Muscle layer of duodenum (tissue), 2 donors: ENCODE measurements around the gene PSMA8.
"Not testable (repeated sequence)": the region's sequence is repeated elsewhere in the genome, so short reads cannot be mapped to it uniquely, and the experiment has no call there.

Experiments used
- H3K27ac ChIP-seq: one replicate; pipeline ENCODE4 v1.7.0; 2013; ENCODE audit warnings: mild to moderate bottlenecking, low read length
- H3K27me3 ChIP-seq: one replicate; pipeline ENCODE4 v1.7.0; 2013; ENCODE audit warnings: low read depth, mild to moderate bottlenecking, control low read depth, low read length
- H3K36me3 ChIP-seq, 2 donors: one replicate each; pipeline ENCODE4 v1.7.0; 2013; ENCODE audit warnings: low read length in 2 of 2, control low read depth in 1 of 2, mild to moderate bottlenecking in 1 of 2; ENCODE audit not compliant: insufficient read depth in 2 of 2, control insufficient read depth in 1 of 2
- H3K4me1 ChIP-seq, 2 donors: one replicate each; pipeline ENCODE4 v1.7.0; 2013; ENCODE audit warnings: low read length in 2 of 2, mild to moderate bottlenecking in 2 of 2, control low read depth in 1 of 2, moderate library complexity in 1 of 2; ENCODE audit not compliant: insufficient read depth in 2 of 2, control insufficient read depth in 1 of 2
- H3K4me3 ChIP-seq, 2 donors: one replicate each; pipeline ENCODE4 v1.7.0; 2013; ENCODE audit warnings: low read length in 2 of 2, low read depth in 1 of 2, mild to moderate bottlenecking in 1 of 2
- H3K9me3 ChIP-seq, 2 donors: one replicate each; pipeline ENCODE4 v1.7.0; 2013; ENCODE audit warnings: low read length in 2 of 2, control low read depth in 1 of 2, mild to moderate bottlenecking in 1 of 2; ENCODE audit not compliant: control insufficient read depth in 1 of 2
- donor health status: healthy.

The PSMA8 gene

DNA sequence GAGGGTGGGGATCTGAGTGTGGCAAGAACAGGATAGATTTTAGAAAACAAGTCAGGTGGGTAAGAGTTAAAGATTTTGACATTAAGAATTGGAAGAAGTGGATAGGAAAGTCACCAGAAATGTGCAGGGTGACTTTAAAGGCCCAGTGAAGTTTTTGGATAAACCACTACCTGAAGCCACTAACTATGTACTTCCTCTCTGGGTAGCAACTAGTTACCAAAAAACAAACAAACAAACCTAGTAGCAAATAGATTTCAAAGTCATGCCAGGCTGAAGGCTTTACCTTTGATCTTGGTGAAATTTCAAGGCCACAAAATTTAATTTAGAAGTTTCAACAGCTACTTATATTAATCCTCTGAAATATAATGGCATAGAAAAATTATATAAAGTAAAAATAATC is 42.5 kb downstream of the PSMA8 start:
- H3K4me1 ChIP-seq: no peaks in the 10 kb centered on the region
- no peaks in the 10 kb centered on the region for H3K27me3 ChIP-seq
- no peaks in the 10 kb centered on the region for H3K36me3 ChIP-seq
- H3K4me3 ChIP-seq: no peak overlapping the region
- no peak overlapping the region for H3K27ac ChIP-seq
- no peaks in the 10 kb centered on the region for H3K9me3 ChIP-seq

DNA sequence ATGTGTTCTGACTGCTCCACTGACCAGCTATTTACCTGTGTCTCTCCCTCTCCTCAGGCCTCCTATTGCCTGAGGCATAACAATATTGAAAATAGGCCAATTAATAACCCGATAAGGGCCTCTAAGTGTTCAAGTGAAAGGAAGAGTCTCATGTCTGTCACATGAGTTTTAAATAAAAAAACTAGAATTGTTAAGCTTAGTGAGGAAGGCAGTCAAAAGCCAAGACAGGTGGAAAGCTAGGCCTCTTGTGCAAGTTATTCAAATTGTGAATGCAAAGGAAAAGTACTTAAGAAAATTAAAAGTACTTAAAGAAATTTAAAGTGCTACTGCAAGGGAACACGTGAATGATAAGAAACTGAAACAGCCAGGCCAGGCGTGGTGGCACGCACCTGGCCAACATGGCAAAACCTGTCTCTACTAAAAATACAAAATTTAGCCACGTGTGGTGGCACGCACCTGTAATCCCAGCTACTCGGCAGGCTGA is 47.7 kb downstream of the PSMA8 start:
- H3K9me3 ChIP-seq: no peaks in the 10 kb centered on the region
- no peaks in the 10 kb centered on the region for H3K27me3 ChIP-seq
- H3K4me1 ChIP-seq: no peaks in the 10 kb centered on the region
- no peak overlapping the region for H3K4me3 ChIP-seq
- H3K36me3 ChIP-seq: no peaks in the 10 kb centered on the region
- no peak overlapping the region for H3K27ac ChIP-seq

DNA sequence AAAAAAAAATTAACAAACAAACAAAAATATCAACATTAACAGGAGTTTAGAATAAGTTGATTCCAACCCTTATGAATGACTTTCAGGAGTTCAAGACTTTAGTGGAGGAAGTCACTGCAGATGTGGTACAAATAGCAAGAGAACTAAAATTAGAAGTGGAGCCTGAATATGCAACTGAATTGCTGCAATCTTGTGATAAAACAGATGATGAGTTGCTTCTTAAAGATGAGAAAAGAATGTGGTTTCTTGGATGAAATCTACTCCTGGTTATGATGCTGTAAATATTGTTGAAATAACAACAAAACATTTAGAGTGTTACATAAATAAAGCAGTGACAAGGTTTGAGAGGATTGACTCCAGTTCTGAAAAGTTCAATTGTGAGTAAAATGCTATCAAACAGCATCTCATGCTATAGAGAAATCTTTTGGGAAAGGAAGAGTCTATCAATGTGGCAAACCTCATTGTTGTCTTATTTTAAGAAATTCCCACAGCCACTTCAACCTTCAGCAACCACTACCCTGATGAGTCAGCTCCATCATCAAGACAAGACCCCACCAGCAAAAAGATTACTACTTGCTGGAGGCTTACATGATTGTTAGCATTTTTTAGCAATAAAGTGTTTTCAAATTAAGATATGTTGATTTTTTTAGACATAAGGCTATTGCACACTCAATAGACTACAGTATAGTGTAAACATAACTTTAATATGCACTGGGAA is 49.9 kb downstream of the PSMA8 start:
- no peak overlapping the region for H3K4me3 ChIP-seq
- H3K27ac ChIP-seq: no peak overlapping the region
- no peaks in the 10 kb centered on the region for H3K4me1 ChIP-seq
- no peaks in the 10 kb centered on the region for H3K27me3 ChIP-seq
- H3K9me3 ChIP-seq: no peaks in the 10 kb centered on the region
- no peaks in the 10 kb centered on the region for H3K36me3 ChIP-seq

DNA sequence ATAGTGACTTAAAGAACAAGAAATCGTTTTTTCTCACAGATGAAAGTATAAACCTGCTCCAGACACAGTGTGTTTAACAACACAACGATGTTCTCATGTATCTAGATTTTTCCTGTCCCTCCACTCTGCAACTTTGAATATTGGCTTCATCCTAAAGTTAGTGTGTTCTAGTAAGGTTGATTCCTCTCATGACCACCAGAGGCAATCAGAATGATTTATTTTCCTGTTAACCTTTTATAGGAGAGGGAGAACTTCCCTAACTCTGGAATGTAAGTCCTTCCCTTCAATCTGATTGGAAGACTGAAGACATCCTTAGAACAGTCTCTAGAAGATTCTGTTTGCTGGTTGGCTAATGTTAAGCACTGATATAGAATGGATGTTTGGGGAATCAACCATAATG is 51.6 kb downstream of the PSMA8 start:
- Histone ChIP-seq H3K4me1 (no peaks in the 10 kb centered on the region), H3K4me3 (no peak overlapping the region), H3K27ac (no peak overlapping the region), H3K36me3 (no peaks in the 10 kb centered on the region), H3K27me3 (no peaks in the 10 kb centered on the region), H3K9me3 (no peaks in the 10 kb centered on the region)

DNA sequence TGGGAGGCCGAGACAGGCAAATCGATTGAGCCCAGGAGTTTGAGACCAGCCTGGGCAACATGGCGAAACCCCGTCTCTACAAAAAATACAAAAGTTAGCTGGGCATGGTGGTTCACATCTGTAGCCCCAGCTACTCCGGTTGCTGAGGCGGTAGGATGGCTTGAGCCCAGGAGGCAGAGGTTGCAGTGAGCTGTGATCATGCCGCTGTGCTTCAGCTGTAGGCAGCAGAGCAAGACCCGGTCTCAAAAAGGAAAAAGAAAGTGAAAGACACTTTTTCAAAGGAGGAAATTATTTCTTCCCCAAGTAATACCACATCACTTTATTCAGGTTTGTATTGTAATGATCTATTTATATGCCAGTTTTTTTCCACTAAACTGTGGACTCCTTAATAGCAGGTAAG is 56.8 kb downstream of the PSMA8 start:
- H3K9me3 ChIP-seq: no peaks in the 10 kb centered on the region

DNA sequence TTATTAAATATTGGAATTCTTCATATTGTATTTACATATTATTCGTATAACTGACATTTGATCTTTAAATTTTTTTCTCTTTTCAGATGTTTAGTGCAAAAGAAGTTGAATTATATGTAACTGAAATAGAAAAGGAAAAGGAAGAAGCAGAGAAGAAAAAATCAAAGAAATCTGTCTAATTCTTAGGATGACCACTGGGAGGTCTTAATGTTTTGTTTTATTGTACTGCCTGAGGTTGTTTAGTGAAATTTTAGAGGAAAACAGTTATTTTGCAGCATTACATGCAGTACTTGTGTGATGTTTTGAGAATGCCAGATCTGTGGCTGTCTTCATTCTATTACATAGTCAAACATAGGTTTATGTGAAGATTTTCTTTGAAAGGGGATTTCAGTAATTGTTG is 58.6 kb downstream of the PSMA8 start:
- H3K36me3 ChIP-seq: no peaks in the 10 kb centered on the region
- no peak overlapping the region for H3K4me3 ChIP-seq
- no peaks in the 10 kb centered on the region for H3K4me1 ChIP-seq
- no peaks in the 10 kb centered on the region for H3K9me3 ChIP-seq
- no peak overlapping the region for H3K27ac ChIP-seq
- H3K27me3 ChIP-seq: no peaks in the 10 kb centered on the region

More for the DNA sequence above, 56.8 kb downstream of the PSMA8 start:
- Histone ChIP-seq H3K27me3 (no peaks in the 10 kb centered on the region), H3K4me1 (no peaks in the 10 kb centered on the region), H3K4me3 (no peak overlapping the region), H3K36me3 (no peaks in the 10 kb centered on the region), H3K27ac (no peak overlapping the region)

DNA sequence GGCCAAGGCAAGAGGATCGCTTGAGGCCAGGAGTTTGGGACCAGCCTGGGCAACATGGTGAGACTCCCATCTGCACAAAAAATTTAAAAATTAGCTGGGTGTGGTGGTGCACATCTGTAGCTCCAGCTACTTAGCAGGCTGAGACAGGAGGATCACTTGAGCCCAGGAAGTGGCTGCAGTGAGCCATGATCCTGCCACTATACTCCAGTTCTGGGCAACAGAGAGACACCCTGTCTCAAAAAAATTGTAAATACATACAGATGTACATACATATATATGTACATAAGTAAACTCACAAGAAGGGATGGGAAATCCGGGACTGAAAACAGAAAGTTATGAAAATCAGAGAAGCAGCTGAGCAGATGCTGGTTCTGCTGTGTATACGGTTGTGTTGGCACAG is 62.9 kb downstream of the PSMA8 start:
- Histone ChIP-seq H3K4me3 (no peak overlapping the region), H3K9me3 (no peaks in the 10 kb centered on the region), H3K27ac (no peak overlapping the region), H3K36me3 (no peaks in the 10 kb centered on the region), H3K4me1 (no peaks in the 10 kb centered on the region), H3K27me3 (no peaks in the 10 kb centered on the region)

DNA sequence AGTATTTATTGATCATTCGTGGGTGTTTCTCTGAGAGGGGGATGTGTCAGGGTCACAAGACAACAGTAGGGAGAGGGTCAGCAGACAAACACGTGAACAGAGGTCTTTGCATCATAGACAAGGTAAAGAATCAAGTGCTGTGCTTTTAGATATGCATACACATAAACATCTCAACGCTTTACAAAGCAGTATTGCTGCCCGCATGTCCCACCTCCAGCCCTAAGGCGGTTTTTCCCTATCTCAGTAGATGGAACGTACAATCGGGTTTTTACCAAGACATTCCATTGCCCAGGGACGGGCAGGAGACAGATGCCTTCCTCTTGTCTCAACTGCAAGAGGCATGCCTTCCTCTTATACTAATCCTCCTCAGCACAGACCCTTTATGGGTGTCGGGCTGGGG is 68.3 kb downstream of the PSMA8 start:
- not testable (repeated sequence) for H3K36me3 ChIP-seq, H3K27me3 ChIP-seq, H3K4me1 ChIP-seq, H3K27ac ChIP-seq, H3K9me3 ChIP-seq, H3K4me3 ChIP-seq

DNA sequence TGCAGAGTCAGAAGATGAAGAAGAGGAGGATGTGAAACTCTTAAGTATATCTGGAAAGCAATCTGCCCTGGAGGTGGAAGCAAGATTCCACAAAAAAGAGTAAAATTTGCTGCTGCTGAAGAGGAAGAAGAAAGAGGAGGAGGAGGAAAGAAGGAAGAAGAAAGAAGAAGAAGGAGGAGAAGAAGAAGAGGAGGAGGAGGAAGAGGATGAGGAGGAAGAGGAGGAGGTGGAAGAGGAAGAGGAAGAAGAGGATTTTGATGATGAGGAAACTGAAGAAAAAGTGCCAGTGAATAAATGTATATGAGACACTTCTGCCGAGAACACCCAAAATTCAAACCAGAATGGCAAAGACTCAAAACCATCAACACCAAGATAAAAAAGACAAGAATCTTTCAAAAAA is 71.6 kb downstream of the PSMA8 start:
- Histone ChIP-seq H3K4me1 (no peaks in the 10 kb centered on the region), H3K9me3 (no peaks in the 10 kb centered on the region), H3K4me3 (no peak overlapping the region), H3K27ac (no peak overlapping the region), H3K36me3 (no peaks in the 10 kb centered on the region), H3K27me3 (no peaks in the 10 kb centered on the region)

DNA sequence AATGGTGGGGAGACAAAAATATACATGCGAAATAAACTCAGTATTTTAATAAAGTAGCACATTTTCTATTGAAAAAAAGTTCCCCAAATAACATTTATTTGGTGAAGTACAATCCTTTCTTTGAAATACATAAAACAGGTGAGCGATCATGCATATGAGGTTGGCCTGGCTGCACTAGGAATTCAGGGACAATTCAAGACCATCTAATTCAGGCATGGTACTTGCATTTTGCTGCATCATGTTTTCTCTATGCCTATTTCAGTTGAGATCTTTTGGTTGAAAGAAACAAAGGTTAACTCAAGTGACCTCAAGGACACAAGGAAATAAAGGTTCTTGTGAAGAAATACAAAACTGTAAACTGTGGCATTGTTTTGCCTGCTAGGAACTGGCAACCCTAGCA is 72.8 kb downstream of the PSMA8 start:
- no peak overlapping the region for H3K4me3 ChIP-seq
- no peaks in the 10 kb centered on the region for H3K9me3 ChIP-seq
- H3K36me3 ChIP-seq: no peaks in the 10 kb centered on the region
- no peak overlapping the region for H3K27ac ChIP-seq
- H3K27me3 ChIP-seq: no peaks in the 10 kb centered on the region
- H3K4me1 ChIP-seq: no peaks in the 10 kb centered on the region

DNA sequence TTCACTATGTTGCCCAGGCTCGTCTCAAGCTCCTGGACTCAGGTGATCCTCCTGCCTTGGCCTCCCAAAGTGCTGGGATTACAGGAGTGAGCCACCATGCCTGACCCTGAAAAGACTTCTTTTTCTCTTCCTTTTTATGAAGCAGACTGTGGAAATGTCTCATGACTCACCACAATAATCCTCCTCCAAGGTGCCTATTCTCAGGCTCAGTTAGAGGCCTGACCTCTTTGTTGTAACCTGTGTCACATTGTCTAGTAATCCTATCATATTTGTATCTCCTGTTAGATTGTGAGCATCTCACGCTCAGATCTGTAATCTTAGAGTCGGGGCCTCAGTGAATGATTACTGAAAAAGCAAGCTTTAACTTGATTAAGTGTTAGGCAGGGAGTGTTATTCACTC is 74.3 kb downstream of the PSMA8 start:
- Histone ChIP-seq H3K4me1 (no peaks in the 10 kb centered on the region), H3K9me3 (no peaks in the 10 kb centered on the region), H3K4me3 (no peak overlapping the region), H3K27me3 (no peaks in the 10 kb centered on the region), H3K27ac (no peak overlapping the region), H3K36me3 (no peaks in the 10 kb centered on the region)

DNA sequence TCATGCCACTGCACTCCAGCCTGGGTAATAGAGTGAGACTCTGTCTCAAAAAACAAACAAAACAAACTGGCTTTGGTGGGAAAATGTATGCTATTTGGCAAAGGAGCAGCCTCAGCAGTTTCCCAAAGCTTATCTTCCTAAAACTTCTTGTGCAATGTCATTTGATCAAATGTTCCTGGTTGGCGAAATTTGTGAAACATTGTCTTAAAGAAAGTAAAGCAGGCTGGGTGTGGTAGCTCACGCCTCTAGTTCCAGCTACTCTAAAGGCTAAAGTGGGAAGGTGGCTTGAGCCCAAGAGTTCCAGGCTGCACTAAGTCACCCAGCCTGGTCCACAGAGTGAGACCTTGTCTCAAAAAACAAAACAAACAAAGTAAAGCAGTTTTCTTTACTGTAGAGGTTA is 75.3 kb downstream of the PSMA8 start:
- no peaks in the 10 kb centered on the region for H3K9me3 ChIP-seq
- H3K36me3 ChIP-seq: no peaks in the 10 kb centered on the region
- no peak overlapping the region for H3K4me3 ChIP-seq
- H3K27ac ChIP-seq: no peak overlapping the region
- H3K4me1 ChIP-seq: no peaks in the 10 kb centered on the region
- no peaks in the 10 kb centered on the region for H3K27me3 ChIP-seq
